Measurements from ENCODE around the gene DTYMK.
"Not testable (repeated sequence)": the region's sequence is repeated elsewhere in the genome, so short reads cannot be mapped to it uniquely, and the experiment has no call there.

Gene DTYMK

DNA sequence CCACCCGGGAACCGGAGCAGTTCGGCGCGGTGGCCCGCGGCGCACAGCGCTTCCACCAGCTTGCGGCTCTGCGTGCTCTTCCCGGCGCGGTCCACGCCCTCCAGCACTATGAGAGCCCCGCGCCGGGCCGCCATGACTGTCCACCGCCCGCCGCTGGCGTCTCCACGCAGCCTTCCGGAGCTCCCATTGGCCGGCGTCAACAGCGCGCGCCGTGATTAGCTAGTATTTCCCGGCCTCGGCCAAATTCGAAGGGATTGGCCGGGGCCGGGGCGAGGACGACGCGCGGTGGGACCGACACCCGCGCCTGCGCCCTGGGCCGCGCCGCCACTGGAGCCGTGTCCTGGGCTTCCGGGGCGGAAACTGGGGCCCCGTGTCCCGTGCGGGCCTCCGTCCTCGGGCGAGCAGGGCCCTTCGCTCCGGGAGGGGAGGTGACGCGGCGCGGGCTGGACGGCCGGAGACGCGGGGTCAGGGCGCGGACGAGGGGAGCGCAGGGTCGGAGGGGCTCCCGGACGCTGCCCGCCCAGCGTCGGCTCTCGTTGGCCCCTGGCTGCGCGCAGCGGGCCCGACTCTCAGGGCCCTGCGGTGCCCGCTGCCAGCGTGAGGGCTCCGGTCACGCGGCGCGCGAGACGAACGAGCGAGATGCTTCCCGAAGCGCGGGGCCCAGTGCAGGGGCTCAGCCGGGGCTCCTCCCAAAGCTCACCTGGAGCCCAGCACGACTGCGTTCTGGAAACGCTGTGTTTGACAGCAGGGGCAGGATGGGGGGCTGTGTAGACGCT lies at the start of gene DTYMK:
Gene DTYMK, minus strand, starts transcription at position 166 of the 776 bp plus-strand sequence. Its CDS starts 32 bp downstream, at position 134.
- DNase-seq, result peak; percentile 96

GRCh38 chr2:241736111-241736510 lies 49.5 kb upstream of the DTYMK start:
- DNase-seq, result no peak

GRCh38 chr2:241734467-241735208 lies 48.0 kb upstream of the DTYMK start, which contains the start of gene D2HGDH:
Gene D2HGDH (plus strand): TSS chr2:241734630. CDS start chr2:241735225, 595 bp downstream.
- peak; percentile 83 for DNase-seq

DNA sequence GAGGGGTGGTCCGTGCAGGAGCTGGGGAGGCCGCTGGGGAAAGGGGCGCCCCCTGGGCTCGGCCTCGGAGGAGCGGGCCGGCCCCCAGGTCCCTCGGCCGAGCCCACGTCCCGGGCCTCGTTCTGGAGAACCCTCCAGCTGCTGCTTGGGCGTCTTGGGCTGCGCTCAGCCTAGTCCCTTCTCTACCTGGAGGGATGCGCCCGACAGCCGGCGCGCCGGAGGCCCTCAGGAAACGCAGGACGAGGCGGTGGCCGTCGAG lies 47.5 kb upstream of the DTYMK start:
- no peak for DNase-seq

GRCh38 chr2:241733391-241734207 lies 47.0 kb upstream of the DTYMK start:
- DNase-seq, result no peak

GRCh38 chr2:241732513-241733186 lies 46.0 kb upstream of the DTYMK start:
- DNase-seq, result not testable (repeated sequence)

GRCh38 chr2:241730671-241731293 lies 44.2 kb upstream of the DTYMK start:
- no peak for DNase-seq

DNA sequence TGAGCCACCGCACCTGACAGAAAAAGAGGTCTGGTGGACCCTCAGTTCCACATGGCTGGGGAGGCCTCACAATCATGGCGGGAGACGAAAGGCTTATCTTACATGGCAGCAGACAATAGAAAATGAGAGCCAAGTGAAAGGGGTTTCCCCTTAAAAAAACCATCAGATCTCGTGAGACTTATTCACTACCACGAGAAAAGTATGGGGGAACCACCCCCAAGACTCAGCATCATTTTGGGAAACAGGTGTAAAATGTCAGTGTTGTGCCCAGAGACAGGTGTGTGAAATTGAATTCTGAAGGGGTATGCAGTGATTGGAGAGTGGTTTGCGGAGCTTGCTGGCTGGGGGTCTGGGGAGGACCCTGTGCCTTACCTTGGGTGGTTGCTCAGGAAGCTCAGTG lies 43.3 kb upstream of the DTYMK start:
- no peak for DNase-seq

DNA sequence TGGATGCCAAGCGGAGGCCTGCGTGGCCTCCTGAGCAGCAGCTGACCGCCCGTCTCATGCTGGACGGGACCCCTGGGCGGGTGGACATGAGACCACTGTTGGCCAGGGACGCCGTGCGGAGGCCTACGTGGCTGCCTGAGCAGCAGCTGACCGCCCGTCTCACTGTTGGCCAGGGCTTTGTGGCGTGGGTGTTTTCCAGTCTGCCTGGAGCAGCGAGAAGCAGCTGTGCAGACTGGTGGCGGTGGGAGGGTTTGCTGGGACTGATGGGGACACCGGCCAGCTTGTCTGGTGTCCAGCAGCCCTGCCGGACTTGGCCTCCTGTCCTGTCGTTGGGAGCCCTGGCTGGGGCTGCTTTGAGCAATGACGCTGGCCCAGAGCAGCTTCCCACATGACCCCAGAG lies 42.0 kb upstream of the DTYMK start:
- no peak for DNase-seq

DNA sequence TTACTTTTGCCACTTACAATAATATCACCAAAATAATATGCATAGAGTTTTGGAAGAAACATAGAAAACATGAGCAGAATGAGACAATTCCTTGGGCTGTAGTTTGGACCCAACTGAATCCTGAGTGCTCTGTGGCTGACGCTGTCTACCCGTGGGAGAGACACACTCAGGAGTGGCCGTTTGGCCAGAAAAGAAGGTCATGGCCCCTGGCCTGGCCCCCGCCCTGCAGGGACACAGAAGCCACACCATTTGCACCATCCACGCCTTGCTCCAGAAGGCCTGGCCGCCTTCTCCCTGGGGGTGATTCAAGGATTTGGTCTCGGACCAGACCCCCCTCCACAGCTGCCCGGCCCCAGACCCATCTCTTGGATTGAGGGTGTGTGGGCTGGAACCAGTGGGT lies 41.4 kb upstream of the DTYMK start:
- no peak for DNase-seq

DNA sequence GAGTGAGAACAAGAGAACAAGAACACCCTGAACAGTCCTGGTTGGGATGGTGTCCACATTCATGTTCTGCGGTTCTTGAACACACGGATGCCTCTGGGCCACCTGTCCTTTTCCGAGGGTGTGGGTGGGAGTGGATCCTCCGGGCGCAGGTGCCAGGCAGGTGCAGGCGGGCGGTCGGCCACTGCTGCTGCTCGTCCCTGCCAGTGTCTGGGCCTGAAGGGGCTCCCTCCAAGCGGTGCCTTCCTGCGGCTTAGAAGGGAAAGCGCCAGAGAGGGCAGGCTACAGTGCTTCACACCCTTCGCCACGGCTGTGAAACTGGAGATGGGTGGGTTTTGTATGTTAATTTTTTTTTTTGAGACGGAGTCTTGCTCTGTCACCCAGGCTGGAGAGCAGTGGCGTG lies 39.8 kb upstream of the DTYMK start:
- no peak for DNase-seq

GRCh38 chr2:241724975-241725870 lies 38.6 kb upstream of the DTYMK start:
- DNase-seq, result no peak

- no peak for DNase-seq
Measured at GRCh38 chr2:241724259-241724974, 37.8 kb upstream of the DTYMK start.

DNA sequence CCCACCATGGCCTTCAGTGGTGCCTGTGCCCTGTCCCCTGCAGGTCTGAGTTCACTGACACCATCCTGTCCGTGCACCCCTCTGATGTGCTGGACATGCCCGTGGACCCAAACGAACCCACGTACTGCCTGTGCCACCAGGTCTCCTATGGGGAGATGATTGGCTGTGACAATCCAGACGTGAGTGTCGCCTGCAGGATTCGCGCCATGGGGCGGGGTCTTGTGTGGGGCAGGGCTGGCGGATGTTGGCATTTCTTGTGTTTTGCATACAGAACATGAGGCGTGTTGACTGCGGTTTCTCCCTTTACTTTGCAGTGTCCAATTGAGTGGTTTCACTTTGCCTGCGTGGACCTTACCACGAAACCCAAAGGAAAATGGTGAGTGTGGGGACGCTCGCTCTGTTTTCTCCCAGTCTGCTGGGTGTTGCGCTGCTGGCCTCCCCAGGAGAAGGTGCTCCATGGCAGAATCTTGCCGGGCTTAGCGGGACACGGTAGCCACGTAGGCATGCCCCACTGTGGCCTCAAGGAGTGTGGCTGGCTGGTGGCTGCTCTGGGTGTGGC lies 36.4 kb upstream of the DTYMK start:
- DNase-seq, result no peak

GRCh38 chr2:241721852-241722251 lies 35.2 kb upstream of the DTYMK start:
- no peak for DNase-seq

- no peak for DNase-seq
Measured at GRCh38 chr2:241720560-241720959, 33.9 kb upstream of the DTYMK start.

DNA sequence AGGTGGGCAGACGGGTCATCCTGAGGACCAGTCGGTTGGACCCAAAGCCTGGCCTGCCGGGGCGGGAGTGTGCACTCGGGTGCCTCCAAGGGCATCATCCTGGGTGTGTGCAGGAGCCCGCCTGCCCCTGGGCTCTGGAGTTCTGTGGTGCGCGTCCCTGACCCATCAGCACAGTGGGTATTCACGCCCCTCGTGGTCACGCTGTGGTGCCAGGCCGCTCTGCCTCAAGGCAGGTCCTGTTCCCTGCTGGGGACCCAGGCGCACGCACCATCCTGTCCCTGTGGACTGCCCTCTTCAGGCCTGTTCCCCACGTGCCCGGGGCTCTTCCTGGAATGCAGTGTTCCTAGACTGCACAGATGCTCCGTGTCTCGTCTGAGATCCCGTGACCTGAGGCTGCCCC lies 33.5 kb upstream of the DTYMK start:
- DNase-seq, result no peak

GRCh38 chr2:241719093-241719492 lies 32.5 kb upstream of the DTYMK start:
- no peak for DNase-seq

DNA sequence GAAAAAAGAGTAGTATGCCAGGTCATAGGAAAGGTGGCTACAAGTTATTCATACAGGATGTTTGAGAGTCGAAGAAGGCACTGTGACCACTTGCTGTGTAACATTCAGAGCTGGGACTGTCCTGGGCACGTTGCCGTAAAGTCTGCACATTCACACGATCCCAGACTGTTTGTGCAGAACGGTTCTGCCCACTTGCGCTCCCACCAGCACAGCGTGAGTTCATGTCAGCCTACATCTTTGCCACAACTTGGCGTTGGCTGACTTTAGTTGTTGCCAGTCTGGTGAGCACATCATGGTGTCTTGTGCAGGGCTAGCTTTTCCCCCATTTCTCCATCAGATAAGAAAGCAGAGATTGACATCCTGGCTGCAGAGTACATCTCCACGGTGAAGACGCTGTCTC lies 22.3 kb upstream of the DTYMK start:
- DNase-seq, result no peak

DNA sequence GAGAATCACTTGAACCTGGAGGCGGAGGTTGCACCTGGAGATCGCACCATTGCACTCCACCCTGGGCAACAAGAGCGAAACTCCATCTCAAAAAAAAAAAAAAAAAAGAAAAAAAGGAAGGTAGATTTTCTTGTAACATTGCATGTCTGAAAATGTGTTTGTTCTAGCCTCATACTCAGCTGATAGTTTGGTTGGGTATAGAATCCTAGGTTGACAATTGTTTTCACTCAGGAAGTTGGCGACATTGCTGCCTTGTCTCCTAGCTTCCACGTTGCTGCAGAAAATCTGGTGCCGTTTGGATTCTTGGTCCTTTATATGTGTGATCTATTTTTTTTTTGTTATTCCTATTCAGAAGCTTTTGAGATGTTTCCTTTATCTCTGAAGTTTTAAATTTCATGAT lies 19.9 kb upstream of the DTYMK start:
- DNase-seq, result no peak

Data from NCI-H774 (cell line).